ENCODE results near the gene PGR.

DNA sequence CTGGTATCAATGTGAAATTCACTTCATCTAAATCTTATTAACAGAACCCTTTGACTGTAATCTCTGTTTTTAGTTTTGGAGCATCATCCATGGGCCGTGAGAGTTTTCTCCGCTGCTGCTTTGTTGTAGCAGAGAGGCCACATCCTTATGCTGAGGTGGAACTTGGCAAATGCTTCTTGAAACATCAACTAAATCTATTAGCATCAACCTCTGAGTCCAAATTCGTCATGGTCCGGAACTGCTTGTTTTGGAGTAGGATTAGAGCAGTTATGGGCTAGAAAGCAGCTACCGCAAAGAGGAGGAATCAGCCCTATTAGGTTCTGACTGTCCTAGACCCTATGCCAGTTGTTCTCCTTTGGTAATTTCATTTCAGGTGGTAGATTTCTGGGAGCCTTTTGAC lies 117.7 kb downstream of the PGR start:
- TF ChIP-seq CTCF (optimal IDR thresholded peaks at IDR 0.05 in 1 of 3, IDR thresholded peaks at IDR 0.05 in 1 of 3, conservative IDR thresholded peaks at IDR 0.05 in 1 of 3; ENCODE audit: extremely low read depth in 1 of 3, insufficient read depth in 2 of 3, low read length in 3 of 3), result no peak
- no peak for TF ChIP-seq EZH2 (IDR thresholded peaks at IDR 0.05; ENCODE audit: low read length)
